GM12864 (cell line): ENCODE data around the gene RNF26.

Source experiments
- DNase-seq: peaks from one replicate; pipeline ENCODE4 v3.0.0-alpha.2; 2011; ENCODE audit warnings: low read depth
- H3K4me3 ChIP-seq: 2 replicates; pipeline ENCODE4 v1.5.1; 2011; ENCODE audit warnings: mild to moderate bottlenecking, low read depth, low read length, control low read depth
- TF ChIP-seq, protein P1 (sequence below): IDR thresholded peaks from 2 replicates; pipeline ENCODE4 v1.5.1; 2011; ENCODE audit warnings: low read depth, mild to moderate bottlenecking, moderate library complexity, low read length, control low read depth, inconsistent platforms; ENCODE audit errors: missing control alignments

RNF26 gene

DNA sequence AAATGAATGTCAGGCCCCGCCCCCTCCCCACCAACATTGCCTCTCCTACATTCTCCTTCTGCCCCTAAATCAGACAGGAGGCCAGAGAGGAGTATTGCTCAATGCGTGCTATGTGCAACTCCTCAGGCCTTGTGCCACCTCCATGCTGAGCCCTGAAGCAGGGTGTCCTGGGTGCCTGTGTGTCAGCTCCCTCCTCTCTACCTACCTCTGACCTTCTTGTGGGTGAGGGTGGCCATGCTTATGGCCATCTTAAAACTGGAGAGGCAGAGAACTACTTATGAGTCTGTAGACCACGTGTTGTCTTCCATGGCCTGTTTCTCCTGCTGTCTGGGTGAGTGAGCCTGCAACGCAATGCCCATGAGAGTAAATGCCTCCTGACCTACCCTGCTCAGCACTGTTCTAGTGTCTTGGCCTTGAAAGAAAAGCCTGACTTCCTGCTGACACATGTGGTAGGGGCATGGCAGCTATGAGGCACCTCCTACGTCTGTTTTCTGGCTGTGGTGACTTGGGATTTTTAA lies 27.9 kb upstream of the RNF26 start:
- no peak overlapping the region for H3K4me3 ChIP-seq
- TF ChIP-seq, protein P1, sequence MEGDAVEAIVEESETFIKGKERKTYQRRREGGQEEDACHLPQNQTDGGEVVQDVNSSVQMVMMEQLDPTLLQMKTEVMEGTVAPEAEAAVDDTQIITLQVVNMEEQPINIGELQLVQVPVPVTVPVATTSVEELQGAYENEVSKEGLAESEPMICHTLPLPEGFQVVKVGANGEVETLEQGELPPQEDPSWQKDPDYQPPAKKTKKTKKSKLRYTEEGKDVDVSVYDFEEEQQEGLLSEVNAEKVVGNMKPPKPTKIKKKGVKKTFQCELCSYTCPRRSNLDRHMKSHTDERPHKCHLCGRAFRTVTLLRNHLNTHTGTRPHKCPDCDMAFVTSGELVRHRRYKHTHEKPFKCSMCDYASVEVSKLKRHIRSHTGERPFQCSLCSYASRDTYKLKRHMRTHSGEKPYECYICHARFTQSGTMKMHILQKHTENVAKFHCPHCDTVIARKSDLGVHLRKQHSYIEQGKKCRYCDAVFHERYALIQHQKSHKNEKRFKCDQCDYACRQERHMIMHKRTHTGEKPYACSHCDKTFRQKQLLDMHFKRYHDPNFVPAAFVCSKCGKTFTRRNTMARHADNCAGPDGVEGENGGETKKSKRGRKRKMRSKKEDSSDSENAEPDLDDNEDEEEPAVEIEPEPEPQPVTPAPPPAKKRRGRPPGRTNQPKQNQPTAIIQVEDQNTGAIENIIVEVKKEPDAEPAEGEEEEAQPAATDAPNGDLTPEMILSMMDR: no peak
- no peak for DNase-seq

DNA sequence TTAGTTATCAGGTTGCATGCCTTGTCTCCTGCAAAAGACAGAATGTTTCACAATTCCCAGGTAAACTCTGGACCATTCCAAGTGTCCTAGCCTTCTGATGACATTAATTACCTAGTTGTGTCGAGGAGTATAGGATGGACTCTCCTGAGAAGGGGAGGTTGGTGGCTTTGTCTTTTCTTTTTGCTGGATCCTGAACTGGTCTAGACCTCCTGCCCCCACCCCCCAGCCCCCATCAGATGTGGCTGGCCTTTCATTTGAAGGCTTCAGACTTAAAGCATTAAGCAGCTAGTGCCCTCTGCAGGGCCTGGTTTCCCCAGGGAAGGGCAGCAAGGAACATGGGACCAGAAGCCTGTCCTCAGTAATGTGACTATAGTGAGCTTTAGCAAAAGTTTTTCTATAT lies 27.1 kb upstream of the RNF26 start:
- TF ChIP-seq, protein P1: no peak
- H3K4me3 ChIP-seq: no peak overlapping the region
- no peak for DNase-seq

DNA sequence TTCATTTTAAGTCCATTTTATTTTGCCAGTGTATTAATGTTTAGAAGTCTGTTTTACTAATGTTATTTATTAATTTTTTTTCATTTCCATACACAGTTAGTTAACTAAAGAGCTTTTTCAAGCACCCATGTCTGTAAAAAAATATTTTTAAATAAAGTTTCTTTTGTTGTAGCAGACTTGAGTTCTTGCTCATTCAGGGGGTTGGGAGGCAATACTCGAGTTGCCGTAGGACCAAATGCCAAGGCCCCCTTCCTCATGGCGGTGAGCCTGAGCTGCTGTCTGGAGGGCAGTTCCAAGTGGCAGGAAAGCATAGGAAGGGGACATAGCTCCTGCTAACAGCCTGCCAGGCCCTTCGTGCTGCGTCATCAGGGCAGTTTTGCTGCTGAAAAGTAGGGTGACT lies 26.4 kb upstream of the RNF26 start:
- H3K4me3 ChIP-seq: no peak overlapping the region
- TF ChIP-seq, protein P1: no peak
- no peak for DNase-seq

DNA sequence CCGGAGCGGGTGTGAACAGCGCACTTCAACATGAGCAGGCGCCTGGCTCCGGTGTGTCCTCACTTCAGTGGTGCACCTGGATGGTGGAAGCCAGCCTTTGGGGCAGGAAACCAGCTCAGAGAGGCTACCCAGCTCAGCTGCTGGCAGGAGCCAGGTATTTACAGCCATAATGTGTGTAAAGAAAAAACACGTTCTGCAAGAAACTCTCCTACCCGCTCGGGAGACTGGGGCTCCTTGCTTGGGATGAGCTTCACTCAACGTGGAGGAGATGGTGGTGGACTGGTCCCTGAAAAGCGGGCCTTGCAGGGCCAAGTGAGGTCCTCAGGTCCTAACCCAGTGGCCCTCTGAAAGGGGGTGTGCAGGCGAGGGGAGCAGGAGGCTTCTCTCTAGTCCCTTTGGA lies 24.9 kb upstream of the RNF26 start:
- TF ChIP-seq, protein P1: no peak
- no peak for DNase-seq
- no peak overlapping the region for H3K4me3 ChIP-seq

DNA sequence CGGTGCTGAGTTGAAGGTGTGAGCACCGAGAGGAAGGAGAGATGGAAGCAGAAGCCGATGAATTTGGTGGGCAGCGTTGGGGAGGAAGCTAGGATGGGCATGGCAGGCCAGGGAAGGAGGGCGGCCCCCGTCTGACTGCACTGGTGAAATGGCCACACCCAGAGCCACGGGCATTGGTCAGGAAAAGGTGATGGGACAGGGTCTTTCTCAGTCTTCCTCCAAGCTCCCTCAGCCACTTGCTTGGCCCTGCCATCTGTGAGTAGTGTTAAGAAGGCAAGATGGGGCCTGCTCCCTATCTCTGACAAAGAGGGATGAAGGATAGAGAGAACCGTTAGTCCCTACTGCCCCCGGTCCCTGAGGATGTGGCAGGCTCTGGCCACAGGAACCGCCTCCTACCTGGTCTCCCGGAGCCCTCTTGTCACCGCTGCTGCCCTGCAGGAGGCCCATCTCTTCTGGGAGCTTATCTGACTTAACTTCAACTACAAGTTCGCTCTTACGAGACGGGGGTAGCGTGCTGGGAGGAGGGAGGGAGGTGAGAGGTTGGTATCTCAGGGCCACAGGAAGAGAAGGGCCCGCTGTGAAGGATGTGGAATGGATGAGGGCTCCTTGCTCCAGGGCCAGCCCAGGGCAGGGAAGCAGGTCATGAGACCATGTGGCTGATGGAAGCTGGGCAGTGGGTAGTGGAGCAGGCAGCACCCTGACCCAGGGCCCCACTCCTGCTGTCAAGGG lies 24.2 kb upstream of the RNF26 start:
- DNase-seq: no peak
- H3K4me3 ChIP-seq: no peak overlapping the region
- TF ChIP-seq, protein P1: no peak

DNA sequence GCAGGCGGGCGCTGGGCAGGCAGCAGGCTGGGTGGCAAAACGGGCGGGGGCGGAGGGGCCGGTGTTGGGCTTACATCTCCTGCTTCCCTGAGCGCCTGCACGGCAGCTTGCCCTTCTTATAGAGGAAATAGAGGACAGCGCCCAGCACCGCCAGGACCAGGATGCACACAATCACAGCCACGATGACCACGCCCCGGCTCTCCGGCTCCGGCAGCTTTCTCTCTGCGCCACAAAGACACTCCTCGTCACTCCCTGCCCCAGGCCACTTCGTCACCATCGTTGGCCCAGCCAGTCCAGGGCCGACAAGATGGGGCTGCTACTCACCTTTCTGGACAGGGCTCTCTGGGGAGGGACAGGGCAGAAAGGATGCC lies 23.7 kb upstream of the RNF26 start:
- DNase-seq: no peak
- no peak overlapping the region for H3K4me3 ChIP-seq
- TF ChIP-seq, protein P1: no peak

DNA sequence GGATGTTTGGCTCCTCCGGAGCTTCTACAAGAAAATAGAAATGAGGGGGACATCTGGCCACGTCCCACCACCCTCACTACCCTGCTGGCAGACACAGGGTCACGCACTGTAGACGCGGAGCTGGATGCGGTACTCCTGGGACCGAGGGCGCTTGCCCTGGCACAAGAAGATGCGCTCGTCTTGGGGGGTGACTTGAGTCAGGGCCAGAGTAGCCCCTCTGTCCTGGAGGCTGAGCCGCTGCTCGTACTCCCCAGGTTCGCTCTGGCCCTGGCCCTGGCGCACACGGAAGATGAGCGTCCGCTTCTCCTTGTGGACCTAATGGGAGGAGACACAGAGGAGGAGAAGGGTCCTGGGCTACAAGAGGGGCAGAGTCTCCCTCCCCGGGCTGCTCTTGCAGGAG lies 19.6 kb upstream of the RNF26 start:
- TF ChIP-seq, protein P1: no peak
- no peak overlapping the region for H3K4me3 ChIP-seq
- no peak for DNase-seq
